Ovary (tissue), 9 donors: Measurements from ENCODE around the gene TBC1D14. TPM values are rescaled to one million over a fixed set of nuclear protein-coding genes. Genes with fewer than 3 reads are reported as not detected.
A peak's percentile ranks its signal among the peaks of the same experiment; 100 is the strongest.

ENCODE experiments used
- DNase-seq, 5 donors: peaks; one replicate each; pipeline ENCODE4 v3.0.0-alpha.2; 2019 to 2020
- H3K27ac ChIP-seq, 2 donors: fragments of 200-600 bp; one replicate each; pipeline versions ENCODE4 v1.5.1 to v1.8.0; 2019 to 2022
- H3K27me3 ChIP-seq: fragments of 200-600 bp; one replicate; pipeline ENCODE4 v1.8.0; 2022
- H3K36me3 ChIP-seq: fragments of 200-600 bp; sonication (generic); one replicate; pipeline ENCODE4 v1.5.1; 2019
- H3K4me1 ChIP-seq: one replicate; pipeline ENCODE4 v1.8.1; 2013; ENCODE audit warnings: mild to moderate bottlenecking, moderate library complexity; ENCODE audit not compliant: insufficient read depth
- H3K4me3 ChIP-seq: fragments of 200-600 bp; sonication (generic); one replicate; pipeline ENCODE4 v1.5.1; 2017
- H3K9me3 ChIP-seq, 2 donors: fragments of 200-600 bp in 1 of 2; sonication (generic) in 1 of 2; one replicate each; pipeline versions ENCODE4 v1.5.1 to v1.8.1; 2013 to 2019; ENCODE audit warnings: mild to moderate bottlenecking in 1 of 2, moderate library complexity in 1 of 2
- CTCF ChIP-seq, 3 donors: fragments of 450-650 bp in 2 of 3; fragments of 200-600 bp in 1 of 3; IDR thresholded peaks; one replicate each; pipeline versions ENCODE4 v1.5.1 to v1.8.0; 2016 to 2022; ENCODE audit warnings: antibody characterized with exemption in 3 of 3, mild to moderate bottlenecking in 1 of 3
- EP300 ChIP-seq: sonication (generic); formaldehyde crosslinking; IDR thresholded peaks from one replicate; pipeline ENCODE4 v1.6.1; 2017; ENCODE audit warnings: antibody characterized with exemption
- POLR2A ChIP-seq: fragments of 450-650 bp; IDR thresholded peaks from one replicate; pipeline ENCODE4 v1.6.1; 2017; ENCODE audit warnings: antibody characterized with exemption, mild to moderate bottlenecking, moderate library complexity
- WGBS, 3 donors: extraction: QIAGEN DNeasy Blood & Tissue Kit in 1 of 3; methylation state at CpG; one replicate each; pipeline versions ENCODE4 v1.1.5 to v1.1.7; 2013 to 2017; 5-methylcytosine and 5-hydroxymethylcytosine counted together
- intact Hi-C, 4 donors: fragments of 100-400 bp; cut with DNase I; formaldehyde crosslinking; loops; one replicate each; pipeline versions ENCODE4 v1.11.0 to v1.15.1; 2022 to 2023
- polyA plus RNA-seq, 2 donors: library from polyadenylated mRNA; stranded (reverse); fragments of 200-250 nt in 1 of 2; fragments of 350-450 nt in 1 of 2; fragmentation: Illumina TruSeq in 1 of 2; extraction: RNeasy Lipid Tissue Mini Kit (QIAGEN cat#74804) in 1 of 2; gene quantifications; one replicate each; pipeline ENCODE4 v1.2.3, GENCODE V29; 2013 to 2014
- total RNA-seq, 7 donors: library from RNA; depleted of rRNA in 2 of 7; stranded (reverse); fragments of >200 nt in 2 of 7; fragmentation: NEBNext Ultra II Directional in 3 of 7; extraction: Animal tissue kit (Norgen Biotek cat#: 25700) in 3 of 7; gene quantifications; one replicate each; pipeline versions ENCODE4 v1.1.0 to v1.2.4, GENCODE V29; 2016 to 2023
- donor health status: DM: no; HTN: no; CAD: no; lungs with moderate emphysema.
- donor health status: DM: no; HTN: no; CAD: no.
- donor health status: Bipolar disorder and iron deficiency.
- donor health status: DM: yes; HTN: yes; CAD: no.
- donor health status: DM: no; HTN: no; CAD: no.
- donor health status: DM: yes; HTN: yes; CAD: no.

Gene TBC1D14
- total and polyA plus RNA-seq, 9 donors, result 19.9 to 40.0 (median 34.4) TPM

GRCh38 chr4:6894086-6894478 is 15.5 kb upstream of the TBC1D14 start:
- no peak overlapping the region for H3K4me3 ChIP-seq

GRCh38 chr4:6894528-6895498 is 14.8 kb upstream of the TBC1D14 start:
- H3K36me3 ChIP-seq, result no peaks in the 10 kb centered on the region
- no peak overlapping the region for H3K4me3 ChIP-seq
- H3K4me1 ChIP-seq, result no peaks in the 10 kb centered on the region
- no peaks in the 10 kb centered on the region for H3K9me3 ChIP-seq
- no peak overlapping the region for H3K27ac ChIP-seq
- WGBS, 3 donors, result 86 to 91% (median 90%) methylated on average over 29 of the region's 29 CpGs
- TF ChIP-seq EP300, result no peak
- TF ChIP-seq CTCF (IDR thresholded peaks at IDR 0.05), result no peak
- TF ChIP-seq POLR2A, result no peak
- intact Hi-C loops, result no loop called here
- DNase-seq, result peak in 1 of 5 donors; percentile 24
- H3K27me3 ChIP-seq, result no peaks in the 10 kb centered on the region

More at GRCh38 chr4:6894086-6894478, 15.5 kb upstream of the TBC1D14 start:
- no peak for TF ChIP-seq EP300
- no peak for TF ChIP-seq POLR2A
- TF ChIP-seq CTCF (IDR thresholded peaks at IDR 0.05), result no peak
- no peaks in the 10 kb centered on the region for H3K4me1 ChIP-seq
- no peaks in the 10 kb centered on the region for H3K36me3 ChIP-seq
- 91 to 95% (median 94%) methylated on average over 3 of the region's 3 CpGs for WGBS, 3 donors
- H3K27me3 ChIP-seq, result no peaks in the 10 kb centered on the region
- no peak for DNase-seq
- no peaks in the 10 kb centered on the region for H3K9me3 ChIP-seq
- intact Hi-C loops, result no loop called here
- H3K27ac ChIP-seq, result no peak overlapping the region

- H3K27ac ChIP-seq, result no peak overlapping the region
- 72 to 74% methylated on average over 5 of the region's 5 CpGs; no CpG with 5 or more reads in 1 of the 3 donors for WGBS, 3 donors
- H3K36me3 ChIP-seq, result no peaks in the 10 kb centered on the region
- H3K27me3 ChIP-seq, result no peaks in the 10 kb centered on the region
- no peaks in the 10 kb centered on the region for H3K9me3 ChIP-seq
- TF ChIP-seq CTCF (IDR thresholded peaks at IDR 0.05) (no peak), EP300 (no peak), POLR2A (no peak)
- H3K4me3 ChIP-seq, result no peak overlapping the region
- DNase-seq, result no peak
- no peaks in the 10 kb centered on the region for H3K4me1 ChIP-seq
- intact Hi-C loops, result no loop called here
Measured at GRCh38 chr4:6896035-6896434, 13.6 kb upstream of the TBC1D14 start.

- DNase-seq, result no peak
- no peak overlapping the region for H3K4me3 ChIP-seq
- no peaks in the 10 kb centered on the region for H3K27me3 ChIP-seq
- no peak overlapping the region for H3K27ac ChIP-seq
- no peaks in the 10 kb centered on the region for H3K4me1 ChIP-seq
- no peaks in the 10 kb centered on the region for H3K9me3 ChIP-seq
- TF ChIP-seq EP300 (no peak), CTCF (IDR thresholded peaks at IDR 0.05) (no peak), POLR2A (no peak)
- no peaks in the 10 kb centered on the region for H3K36me3 ChIP-seq
- WGBS, 3 donors, result 51 to 73% (median 54%) methylated on average over 3 of the region's 3 CpGs
- intact Hi-C loops, result no loop called here
Measured at GRCh38 chr4:6898763-6899162, 10.9 kb upstream of the TBC1D14 start.
